NCI-H748 (cell line): Measurements from ENCODE around the gene SHMT2.

ENCODE experiments used
- DNase-seq: peaks from one replicate; lab custom pipeline; 2025; ENCODE audit not compliant: unreplicated experiment; lab: John Stamatoyannopoulos, UW

SHMT2 gene

DNA sequence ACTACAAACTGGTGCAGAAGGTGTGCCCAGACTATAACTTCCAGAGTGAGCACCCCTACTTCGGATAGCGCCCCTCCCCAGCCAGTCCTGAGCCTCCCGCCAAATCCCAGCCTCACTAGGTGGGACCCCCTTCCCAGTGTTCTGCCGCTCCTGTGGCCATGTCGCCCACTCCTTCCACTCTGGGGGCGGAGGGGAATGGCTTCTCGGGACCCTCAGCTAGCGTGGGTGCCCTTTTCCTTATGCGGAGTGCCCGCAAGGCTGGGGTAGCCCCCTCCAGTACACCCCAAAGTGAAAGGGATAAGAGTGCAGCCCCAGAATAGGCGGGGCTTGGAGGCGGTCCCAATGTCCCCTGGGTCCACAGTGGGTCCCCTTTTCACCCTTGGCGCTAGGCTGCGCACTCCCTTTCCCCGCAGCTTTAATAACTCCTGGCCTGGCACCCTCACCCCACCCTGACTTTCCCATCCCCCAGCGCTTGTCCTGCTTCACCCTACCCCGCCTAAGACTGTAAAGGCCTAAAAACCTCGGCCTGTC lies 3.8 kb upstream of the SHMT2 start:
- DNase-seq: no peak

DNA sequence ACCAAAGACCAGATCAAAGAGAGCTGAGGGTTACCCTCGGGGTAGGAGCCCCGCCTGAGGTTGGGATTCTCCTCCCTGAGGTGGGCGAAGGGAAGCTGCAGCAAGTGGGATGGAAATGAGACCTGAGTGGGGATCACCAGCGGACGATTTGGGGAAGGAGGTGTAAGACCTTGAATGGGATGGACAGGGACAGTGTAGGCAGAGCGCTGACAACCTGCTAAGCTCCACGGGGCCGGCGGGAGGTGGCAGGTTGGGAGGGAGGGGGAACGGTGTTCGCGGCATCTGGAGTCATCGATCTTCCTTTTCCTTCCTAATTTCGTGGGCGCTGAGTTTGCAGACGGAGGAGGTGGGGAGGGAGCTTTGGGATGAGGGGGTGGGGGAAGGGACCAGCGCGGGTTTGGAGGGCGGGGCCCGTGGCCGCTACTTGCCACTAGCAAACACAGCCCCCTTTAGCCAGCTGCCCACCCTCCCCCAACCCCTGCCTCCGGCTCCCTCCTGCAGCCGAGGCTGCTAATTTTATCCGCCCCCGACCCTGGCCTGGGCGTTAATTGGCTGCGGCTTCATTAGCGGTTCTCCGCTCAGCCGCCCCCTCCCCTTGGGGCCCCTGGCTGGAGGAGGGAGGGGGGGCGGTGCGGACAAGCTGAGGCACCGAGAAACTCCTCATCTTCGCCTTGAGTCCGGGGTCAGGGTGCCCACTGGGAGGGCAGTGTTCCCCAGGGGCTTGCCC lies 2.8 kb upstream of the SHMT2 start:
- DNase-seq: peak; percentile 41

DNA sequence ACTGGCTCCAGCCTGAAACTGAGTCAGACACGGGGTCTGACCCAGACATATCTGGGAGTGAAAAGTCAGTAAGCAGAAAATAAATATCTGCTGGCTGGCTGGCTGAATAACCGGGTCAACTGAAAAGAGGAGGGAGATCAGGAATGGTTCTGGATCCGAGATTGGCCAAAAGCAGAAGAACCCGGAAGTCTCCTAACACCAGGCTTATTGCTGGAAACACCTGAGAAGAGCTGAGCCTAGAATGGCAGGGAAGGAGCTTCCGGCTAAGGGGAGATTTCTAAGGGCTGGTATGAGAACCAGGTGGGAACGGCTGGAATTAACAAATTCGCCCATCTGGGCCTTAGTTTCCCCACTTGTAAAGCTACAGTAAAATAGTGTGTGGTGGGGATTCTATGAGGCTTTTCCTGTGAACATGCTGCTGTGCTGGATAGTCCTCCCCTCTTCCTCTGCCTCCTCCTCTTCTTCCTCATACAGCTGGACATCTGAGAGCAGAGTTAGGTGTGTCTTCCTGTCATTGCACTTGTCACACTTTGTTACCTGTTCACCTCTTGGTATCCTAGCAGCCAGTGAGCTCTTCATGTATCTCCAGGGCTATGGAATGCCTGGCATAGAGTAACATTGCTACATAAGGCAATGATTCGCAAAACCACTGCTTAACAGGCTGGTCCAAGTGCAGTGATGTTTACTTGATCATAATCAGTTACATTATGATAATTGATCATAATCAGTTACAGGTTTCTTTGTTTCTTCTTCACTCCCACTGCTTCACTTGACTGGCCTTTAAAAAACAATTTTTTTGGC lies 2.0 kb upstream of the SHMT2 start:
- DNase-seq: no peak

DNA sequence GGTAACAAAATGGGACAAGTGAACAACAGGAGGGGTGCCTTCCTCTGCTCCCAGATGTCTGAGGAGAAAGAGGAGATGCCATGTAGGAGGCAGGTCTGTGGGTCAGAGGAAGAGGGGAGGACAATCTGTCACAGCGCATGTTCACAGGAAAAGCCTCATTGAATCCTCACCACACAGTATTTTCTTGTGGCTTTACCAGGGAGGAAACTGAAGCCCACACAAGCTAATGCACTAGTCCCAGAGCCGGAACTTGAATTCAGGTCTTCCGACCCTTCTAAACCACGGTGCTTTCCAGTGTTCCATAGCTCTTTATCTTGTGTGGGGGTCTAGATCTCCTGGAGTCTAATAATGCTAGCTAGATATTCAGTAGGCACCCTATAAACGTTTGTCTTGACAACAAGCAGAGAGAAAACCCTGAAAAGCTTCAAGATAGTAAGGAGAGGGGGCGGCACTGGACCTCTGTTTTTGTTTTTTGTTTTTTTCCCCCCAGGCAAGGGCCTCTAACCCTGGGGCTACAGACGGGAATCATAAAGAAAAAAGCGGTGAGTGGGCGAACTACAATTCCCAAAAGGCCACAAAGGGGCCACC lies 371 bp upstream of the SHMT2 start:
- no peak for DNase-seq

DNA sequence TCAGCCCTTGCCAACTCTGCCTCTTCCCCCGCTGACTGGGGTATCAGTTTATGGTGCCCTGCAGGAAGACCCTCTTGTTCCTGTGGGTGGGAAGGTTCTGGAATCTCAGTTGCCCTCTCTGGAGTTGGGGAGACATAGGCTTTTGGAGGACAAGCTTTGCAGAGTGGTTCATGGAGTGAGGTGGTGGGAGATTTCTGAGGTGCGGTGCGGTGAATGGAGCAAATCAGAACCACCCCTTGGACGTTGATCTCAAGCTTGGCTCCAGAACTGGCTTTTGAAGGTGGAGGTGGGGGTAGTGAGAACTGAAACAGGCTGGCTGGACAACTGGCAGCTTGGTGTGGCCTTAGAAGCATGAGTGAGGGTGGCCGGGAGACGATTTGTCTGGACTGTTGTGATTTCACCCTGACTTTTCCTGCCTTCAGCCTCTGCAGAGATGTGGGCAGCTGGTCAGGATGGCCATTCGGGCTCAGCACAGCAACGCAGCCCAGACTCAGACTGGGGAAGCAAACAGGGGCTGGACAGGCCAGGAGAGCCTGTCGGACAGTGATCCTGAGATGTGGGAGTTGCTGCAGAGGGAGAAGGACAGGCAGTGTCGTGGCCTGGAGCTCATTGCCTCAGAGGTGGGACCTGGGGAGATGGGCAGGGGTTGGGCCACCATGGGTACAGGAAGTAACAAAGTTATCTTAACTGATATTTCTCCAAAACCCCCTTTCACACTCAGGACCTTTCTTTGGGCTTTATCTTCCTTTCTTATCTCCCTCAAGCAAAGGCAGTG lies 1.1 kb downstream of the SHMT2 start:
- DNase-seq: no peak

DNA sequence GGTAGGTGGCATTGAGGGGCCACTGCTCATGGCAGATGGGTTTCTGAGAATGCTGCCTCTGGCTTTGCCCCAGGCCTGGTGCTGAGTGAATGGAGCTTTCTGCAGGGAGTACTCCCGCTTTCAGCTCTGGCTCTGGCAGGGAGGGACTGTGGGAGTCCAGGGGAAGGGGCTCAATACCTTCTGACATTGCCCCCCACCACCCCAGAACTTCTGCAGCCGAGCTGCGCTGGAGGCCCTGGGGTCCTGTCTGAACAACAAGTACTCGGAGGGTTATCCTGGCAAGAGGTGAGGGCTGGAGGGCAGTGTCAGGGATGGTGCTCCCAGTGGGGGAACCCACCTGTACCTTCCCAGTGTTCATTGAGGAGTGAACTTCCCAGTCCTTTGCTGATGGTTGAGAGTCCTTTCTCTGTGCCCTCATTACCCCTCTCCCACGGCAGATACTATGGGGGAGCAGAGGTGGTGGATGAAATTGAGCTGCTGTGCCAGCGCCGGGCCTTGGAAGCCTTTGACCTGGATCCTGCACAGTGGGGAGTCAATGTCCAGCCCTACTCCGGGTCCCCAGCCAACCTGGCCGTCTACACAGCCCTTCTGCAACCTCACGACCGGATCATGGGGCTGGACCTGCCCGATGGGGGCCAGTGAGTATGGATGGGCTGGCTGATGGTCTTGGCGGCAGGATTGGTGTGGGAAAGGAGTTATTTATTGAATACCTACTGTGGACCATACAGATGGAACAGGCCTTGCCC lies 1.9 kb downstream of the SHMT2 start:
- no peak for DNase-seq

DNA sequence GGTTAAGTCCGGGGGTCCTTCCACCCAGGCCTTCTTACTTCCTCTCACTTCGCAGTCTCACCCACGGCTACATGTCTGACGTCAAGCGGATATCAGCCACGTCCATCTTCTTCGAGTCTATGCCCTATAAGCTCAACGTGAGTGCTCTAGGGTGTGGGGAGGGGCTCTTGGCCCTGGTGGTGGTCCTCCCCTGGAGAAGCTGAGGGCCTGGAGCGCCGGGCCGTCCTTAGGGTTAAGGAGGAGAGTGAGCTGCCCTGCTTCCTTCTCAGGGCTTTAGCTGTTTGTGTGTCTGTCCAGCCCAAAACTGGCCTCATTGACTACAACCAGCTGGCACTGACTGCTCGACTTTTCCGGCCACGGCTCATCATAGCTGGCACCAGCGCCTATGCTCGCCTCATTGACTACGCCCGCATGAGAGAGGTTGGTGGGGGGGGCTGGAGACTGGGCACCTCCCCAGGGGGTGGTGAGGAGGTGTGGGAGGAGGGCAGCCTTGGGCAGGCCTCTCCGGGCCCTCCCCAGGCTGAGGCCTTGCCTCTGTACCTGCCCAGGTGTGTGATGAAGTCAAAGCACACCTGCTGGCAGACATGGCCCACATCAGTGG lies 2.7 kb downstream of the SHMT2 start:
- DNase-seq: no peak

DNA sequence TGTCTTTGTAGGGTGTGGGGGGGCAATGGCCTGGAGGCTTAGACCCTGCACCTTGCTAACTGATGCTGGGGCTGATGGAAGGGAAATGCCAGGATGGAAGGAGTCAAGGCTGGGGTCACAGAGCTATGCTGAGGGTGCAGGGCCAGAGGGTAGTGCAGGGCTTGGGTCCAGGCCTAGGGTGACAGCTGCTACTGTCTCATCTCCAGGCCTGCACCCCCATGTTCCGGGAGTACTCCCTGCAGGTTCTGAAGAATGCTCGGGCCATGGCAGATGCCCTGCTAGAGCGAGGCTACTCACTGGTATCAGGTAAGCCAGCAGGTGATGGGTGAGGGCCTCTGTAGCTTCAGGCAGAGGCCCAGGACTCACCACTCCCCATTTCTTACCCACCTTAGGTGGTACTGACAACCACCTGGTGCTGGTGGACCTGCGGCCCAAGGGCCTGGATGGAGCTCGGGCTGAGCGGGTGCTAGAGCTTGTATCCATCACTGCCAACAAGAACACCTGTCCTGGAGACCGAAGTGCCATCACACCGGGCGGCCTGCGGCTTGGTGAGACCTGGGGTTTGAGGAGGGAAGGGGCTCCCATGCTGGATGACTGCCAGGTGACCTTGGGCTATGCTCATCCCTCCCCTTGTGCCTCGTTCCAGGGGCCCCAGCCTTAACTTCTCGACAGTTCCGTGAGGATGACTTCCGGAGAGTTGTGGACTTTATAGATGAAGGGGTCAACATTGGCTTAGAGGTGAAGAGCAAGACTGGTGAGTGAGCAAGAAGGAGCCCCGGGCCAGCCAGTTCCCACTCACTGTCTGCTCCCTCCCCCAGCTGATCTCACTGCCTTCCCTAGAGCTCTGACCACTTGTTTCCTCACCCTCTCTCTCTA lies 4.1 kb downstream of the SHMT2 start:
- no peak for DNase-seq

DNA sequence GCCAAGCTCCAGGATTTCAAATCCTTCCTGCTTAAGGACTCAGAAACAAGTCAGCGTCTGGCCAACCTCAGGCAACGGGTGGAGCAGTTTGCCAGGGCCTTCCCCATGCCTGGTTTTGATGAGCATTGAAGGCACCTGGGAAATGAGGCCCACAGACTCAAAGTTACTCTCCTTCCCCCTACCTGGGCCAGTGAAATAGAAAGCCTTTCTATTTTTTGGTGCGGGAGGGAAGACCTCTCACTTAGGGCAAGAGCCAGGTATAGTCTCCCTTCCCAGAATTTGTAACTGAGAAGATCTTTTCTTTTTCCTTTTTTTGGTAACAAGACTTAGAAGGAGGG lies 4.7 kb downstream of the SHMT2 start:
- DNase-seq: no peak

DNA sequence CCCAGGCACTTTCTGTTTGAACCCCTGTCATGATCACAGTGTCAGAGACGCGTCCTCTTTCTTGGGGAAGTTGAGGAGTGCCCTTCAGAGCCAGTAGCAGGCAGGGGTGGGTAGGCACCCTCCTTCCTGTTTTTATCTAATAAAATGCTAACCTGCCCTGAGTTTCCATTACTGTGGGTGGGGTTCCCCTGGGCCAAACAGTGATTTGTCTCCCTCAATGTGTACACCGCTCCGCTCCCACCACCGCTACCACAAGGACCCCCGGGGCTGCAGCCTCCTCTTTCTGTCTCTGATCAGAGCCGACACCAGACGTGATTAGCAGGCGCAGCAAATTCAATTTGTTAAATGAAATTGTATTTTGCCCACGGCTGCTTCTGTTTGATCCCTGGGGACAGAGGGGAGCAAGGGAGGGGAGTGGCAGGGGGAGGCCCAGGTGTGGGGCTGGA lies 5.1 kb downstream of the SHMT2 start:
- DNase-seq: no peak

DNA sequence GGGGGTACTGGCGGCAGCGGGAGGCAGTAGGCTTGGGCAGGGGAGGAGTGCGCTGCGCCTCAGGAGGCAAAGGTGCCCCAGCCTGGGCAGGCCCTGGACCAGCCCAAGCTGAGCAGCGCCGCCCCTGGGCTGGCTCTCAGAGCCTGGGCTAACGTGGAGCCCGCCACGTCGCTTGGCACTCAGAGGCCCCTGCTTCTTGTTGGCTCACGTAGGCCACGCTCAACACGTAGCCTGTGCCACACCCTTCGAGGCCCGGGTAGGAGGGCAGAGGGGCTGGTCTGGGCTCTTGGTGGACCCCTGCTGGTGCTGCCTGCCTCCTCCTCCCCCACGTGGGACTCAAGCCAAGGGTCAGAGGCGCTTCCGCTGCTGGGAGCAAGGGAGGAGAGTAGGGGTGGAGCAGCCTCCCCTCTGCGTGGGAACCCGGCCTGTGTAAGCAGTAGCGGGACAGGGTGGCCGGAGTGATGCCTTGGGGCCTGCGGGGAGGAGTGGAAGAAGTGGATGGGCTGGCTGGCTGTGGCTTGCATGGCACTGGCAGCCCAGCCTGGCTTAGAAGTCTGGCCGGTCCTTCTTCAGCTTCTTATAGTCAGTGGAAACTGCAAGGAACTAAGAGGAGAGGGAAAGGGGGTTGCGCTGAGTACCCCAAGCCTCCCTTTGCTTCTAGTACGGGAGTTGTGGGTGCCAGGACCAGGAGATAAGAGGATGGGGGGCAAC lies 5.7 kb downstream of the SHMT2 start:
- DNase-seq: peak; percentile 94

DNA sequence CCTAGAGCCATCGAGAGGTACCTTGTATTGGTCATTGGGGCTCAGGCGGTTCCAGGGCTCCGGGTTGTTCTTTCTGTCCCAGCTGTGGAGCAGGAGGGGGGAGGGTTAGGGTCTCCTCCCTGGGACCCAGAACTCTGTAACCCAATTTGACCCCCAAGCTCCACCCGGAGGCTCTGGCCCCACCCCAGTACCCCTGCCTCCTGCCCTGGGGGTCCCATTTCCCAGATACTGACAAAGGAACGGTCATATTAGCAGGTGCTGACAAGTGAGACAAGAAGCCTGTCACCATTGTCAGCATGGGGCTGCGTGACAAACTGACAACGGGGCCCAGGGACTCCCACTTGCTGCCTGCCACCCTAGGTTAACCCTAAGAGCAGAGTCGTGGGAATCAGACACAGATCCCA lies 6.2 kb downstream of the SHMT2 start:
- no peak for DNase-seq

DNA sequence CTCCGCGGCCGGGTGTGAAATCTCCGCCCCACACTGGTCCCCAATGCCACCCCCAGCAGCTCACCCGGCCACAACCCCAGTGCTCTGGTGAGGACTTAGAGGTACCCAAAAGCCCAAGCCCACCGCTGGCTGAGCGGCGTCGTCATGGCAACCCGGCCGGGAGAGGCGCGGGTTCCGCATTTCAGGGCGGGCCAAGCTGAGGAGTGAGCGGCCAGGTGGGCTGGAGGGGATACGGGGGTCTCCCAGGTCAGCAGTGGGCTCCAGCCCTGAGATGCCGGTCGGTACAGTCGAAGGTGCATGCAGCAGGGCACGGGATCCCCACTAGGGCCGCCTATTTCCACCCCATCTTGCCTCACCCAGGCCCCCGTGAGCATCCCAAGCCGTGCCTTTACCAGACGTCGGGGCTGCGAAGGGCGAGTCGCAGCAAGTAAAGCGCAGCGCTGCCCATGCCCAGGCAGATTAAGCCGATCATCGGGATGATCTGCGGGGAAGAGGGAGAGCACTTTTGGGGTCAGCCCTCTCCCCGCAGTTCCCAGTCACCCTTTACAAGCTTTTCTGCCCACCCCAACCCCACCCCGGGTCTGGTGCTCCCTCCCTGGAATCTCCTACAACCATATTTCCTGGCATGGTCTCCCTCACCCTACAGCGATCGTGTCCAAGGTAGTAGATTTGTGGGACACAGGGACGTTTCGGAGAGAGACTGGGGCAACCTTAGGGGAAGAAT lies 6.9 kb downstream of the SHMT2 start:
- peak; percentile 13 for DNase-seq

DNA sequence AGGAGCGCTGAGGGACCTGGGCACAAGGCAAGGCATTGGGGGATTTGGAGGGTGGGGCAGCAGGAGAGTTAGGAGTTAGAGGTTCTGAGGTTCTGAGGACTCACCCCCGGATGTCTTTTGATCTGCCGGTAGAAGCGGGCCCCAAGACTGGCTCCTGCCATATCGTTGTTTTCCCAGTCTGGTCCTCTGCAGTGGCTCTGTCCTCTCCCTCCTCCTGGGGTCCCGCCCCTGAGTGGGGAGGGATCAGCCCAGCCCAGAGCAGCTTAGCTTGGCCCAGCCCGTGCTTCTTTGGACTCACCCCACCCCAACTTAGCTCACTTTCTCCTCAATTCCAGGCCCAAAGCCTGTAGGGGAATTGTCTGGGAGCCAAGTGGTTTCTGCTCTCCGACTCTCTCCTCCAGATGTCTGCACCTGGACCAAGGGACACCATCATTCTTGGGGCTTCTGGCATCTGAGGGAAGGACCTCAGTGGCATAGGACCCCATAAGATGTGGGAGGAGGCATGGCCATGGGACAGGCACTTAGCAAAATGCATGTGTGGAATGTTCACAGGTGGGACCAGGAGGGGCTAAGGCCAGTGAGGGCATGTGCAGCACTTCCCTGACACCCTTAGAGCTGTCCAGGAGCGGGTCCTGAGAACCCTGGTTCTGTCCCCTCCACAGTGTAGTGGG lies 7.5 kb downstream of the SHMT2 start:
- DNase-seq: no peak

DNA sequence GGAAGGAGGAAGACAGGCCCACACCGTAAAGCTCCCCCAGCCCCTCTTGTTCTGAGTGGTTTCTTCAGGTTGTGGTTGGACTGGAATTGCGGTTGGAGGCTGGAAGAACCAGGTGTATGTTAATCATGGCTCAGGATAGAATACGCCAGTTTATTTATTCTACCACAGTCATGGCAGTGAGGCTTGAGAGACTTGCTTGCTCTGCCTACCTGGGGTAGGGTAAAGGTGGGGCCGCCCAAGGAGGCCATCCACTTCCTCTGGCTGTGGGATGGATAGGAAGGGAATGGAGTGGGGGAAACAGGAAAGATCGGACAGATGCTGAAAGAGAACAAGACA lies 8.1 kb downstream of the SHMT2 start:
- peak; percentile 68 for DNase-seq

DNA sequence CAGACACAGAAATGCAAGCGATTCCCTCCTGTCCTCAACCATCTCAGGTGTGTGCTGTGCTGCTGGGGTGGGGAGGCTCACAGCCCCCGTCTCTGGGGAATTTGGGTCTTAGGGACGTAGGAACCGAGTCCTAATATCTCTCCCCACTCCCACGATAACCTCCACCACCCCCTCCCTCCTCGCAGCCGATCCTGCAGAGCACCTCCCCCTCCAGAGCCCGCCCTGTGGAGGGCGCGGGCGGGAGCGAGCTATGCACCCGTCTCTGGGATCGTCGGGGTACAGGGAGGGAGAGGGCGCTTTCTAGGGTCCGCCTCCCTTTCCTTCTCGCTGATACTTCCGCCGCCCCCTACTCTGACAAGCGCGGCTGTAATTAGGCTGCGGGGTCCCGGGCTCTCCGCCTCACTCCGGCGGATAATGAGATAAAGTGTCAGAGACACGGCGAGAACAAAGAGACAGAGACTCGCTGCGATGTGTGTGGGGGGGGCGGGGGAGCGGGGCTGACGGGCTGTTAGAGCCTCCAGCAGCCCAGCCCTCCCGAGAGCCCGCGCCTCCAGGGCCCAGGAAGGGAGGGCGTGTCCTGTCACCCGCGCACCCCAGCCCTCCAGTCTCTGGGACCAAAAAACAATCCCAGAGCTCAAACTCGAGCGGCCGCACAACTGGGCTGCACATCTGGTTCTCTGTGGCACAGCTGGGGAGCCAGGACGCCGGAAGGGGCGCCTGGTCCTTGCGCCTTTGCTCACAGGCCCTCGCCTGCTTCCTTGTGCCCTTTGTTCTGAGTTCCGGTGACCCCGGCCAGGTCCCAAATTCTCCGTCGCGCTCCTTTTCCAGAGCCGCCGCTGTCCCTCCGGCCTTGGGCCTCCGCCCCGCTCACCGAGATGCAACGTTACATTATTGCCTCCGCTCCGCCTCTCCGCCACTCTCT lies 8.7 kb downstream of the SHMT2 start:
- DNase-seq: peak; percentile 74
